Adipocyte (in vitro differentiated cells): ENCODE measurements around the gene CUL2.
A peak's percentile ranks its signal among the peaks of the same experiment; 100 is the strongest.

Source experiments
- DNase-seq: peaks from one replicate; pipeline ENCODE4 v3.0.0-alpha.2; 2015; ENCODE audit warnings: low read depth
- H3K27me3 ChIP-seq: replicated peaks from 2 replicates; pipeline ENCODE4 v1.7.0; 2013; ENCODE audit warnings: mild to moderate bottlenecking, low read length, moderate library complexity; ENCODE audit not compliant: control insufficient read depth, insufficient read depth
- H3K36me3 ChIP-seq: 2 replicates; pipeline ENCODE4 v1.7.0; 2013; ENCODE audit warnings: low read length, mild to moderate bottlenecking, moderate library complexity; ENCODE audit not compliant: control insufficient read depth, insufficient read depth, severe bottlenecking
- H3K4me1 ChIP-seq: 2 replicates; pipeline ENCODE4 v1.7.0; 2013; ENCODE audit warnings: mild to moderate bottlenecking, low read length, moderate library complexity; ENCODE audit not compliant: control insufficient read depth, insufficient read depth
- H3K4me3 ChIP-seq: 2 replicates; pipeline ENCODE4 v1.7.0; 2013; ENCODE audit warnings: mild to moderate bottlenecking, low read length, moderate library complexity
- H3K9ac ChIP-seq: 2 replicates; pipeline ENCODE4 v1.7.0; 2013; ENCODE audit warnings: mild to moderate bottlenecking, low read length, moderate library complexity
- H3K9me3 ChIP-seq: 2 replicates; pipeline ENCODE4 v1.7.0; 2013; ENCODE audit warnings: mild to moderate bottlenecking, low read length, moderate library complexity; ENCODE audit not compliant: control insufficient read depth

CUL2 gene

DNA sequence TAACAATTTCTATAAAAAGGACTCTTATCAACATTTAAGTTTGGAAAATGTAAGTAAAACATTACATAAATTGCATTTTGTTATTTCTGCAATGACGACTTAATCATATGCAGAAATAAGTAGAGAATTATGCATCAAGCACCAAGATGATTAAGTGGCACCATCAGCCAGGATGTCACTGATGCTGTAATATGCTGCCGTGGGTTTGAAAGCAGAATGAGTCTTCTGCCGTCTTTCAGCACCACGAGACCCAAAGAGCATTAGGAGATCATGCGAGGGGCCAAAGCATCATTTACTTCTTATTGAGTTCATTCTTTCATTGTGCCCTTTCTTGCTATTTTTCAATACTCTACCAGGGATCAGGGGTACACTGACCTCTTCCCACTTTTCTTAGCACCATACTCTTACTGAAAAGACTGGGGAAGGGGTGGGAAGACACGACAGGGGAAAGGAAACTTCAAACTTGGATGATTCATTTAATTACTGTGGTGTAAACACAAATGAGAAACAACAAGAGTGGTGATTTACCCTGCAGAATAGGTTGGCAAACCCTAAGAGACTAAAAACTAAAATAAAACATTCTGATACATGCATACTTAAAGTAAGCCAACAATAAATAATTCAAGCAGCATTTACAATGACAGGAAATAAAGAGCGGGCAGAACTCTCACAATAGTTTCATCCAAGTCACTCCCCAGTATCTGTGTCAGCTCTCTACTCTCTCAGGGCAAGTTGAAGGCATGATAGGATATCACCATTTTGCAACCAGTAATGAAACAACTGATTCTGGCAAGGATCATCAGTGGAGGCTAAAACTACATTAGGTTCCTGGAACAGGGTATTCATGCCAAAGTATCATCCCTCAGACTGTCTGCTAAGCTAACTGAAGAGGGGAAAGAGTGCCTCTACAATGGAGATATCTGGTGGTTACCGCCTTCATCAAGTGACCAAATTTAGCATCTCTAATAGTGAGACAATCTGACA, 70.8 kb downstream of the CUL2 start:
- H3K4me1 ChIP-seq: peaks cover 8% of the 10 kb centered on the region
- H3K4me3 ChIP-seq: no peak overlapping the region
- no peak overlapping the region for H3K9ac ChIP-seq
- H3K27me3 ChIP-seq: no peaks in the 10 kb centered on the region
- no peak for DNase-seq
- no peaks in the 10 kb centered on the region for H3K9me3 ChIP-seq
- peaks cover 44% of the 10 kb centered on the region for H3K36me3 ChIP-seq

DNA sequence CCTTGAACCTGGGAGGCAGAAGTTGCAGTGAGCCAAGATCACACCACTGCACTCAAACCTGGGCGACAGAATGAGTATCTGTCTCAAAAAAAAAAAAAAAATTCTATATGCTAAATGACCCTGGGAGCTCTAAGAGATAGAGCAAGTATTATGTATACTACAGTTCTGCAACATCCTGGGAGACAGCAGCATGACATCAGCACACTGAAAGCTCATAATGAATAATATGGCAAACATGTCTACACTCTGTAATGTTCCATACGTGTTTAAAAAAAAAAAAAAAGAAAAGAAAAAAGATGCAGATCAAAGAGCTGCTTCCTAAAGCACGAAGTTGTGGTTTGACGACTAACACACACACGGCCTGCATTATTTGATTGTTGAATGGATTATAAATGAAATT, 72.5 kb downstream of the CUL2 start:
- H3K9me3 ChIP-seq: no peaks in the 10 kb centered on the region
- peaks cover 38% of the 10 kb centered on the region for H3K36me3 ChIP-seq
- DNase-seq: no peak
- H3K4me3 ChIP-seq: no peak overlapping the region
- peaks cover 8% of the 10 kb centered on the region for H3K4me1 ChIP-seq
- no peak overlapping the region for H3K9ac ChIP-seq
- H3K27me3 ChIP-seq: no peaks in the 10 kb centered on the region

DNA sequence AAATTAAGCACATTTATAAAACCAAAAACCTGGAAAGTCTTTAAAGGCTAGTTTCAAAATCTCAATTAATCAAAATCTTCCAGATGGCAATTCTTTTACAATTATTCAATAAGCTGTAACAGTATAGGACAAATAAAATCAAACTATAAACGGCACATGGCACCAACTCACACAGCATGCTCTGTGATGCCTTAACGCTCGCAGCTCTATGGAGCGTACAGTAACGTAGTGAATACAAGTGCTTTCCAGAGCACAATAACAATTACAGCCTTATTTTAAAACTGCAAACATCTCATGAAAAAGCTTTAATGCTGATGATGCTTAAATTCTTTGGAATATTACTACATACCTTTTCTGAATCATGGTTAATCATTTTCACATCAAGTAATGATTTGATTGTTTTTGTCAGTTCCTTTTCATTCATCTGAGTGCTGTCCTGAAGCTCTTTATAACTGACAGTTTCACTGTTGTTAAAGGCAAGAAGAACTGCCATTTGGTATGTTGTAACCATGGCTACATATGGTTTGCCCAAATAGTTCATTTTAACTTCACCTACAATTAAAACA, 74.2 kb downstream of the CUL2 start:
- Histone ChIP-seq H3K9me3 (no peaks in the 10 kb centered on the region), H3K4me1 (peaks cover 8% of the 10 kb centered on the region), H3K27me3 (no peaks in the 10 kb centered on the region), H3K36me3 (peaks cover 44% of the 10 kb centered on the region), H3K9ac (no peak overlapping the region), H3K4me3 (no peak overlapping the region)
- DNase-seq: no peak

DNA sequence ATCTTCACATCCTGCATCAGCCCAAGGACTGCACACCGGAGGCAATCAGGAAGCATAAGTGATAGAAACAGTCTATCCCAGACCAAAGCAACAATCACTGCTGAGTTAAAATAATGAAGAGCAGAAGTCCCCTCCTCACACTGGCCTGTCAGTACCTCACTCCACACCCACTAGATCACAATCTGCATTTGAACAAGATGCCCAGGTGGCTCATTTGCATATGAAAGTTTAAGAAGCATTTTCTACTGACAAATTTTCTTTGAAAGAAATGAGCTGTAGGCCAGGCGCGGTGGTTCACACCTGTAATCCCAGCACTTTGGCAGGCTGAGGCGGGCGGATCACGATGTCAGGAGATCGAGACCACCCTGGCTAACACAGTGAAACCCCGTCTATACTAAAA, 77.4 kb downstream of the CUL2 start:
- no peaks in the 10 kb centered on the region for H3K27me3 ChIP-seq
- no peak overlapping the region for H3K4me3 ChIP-seq
- peaks cover 63% of the 10 kb centered on the region for H3K36me3 ChIP-seq
- H3K9me3 ChIP-seq: no peaks in the 10 kb centered on the region
- H3K4me1 ChIP-seq: no peaks in the 10 kb centered on the region
- DNase-seq: no peak
- H3K9ac ChIP-seq: no peak overlapping the region

DNA sequence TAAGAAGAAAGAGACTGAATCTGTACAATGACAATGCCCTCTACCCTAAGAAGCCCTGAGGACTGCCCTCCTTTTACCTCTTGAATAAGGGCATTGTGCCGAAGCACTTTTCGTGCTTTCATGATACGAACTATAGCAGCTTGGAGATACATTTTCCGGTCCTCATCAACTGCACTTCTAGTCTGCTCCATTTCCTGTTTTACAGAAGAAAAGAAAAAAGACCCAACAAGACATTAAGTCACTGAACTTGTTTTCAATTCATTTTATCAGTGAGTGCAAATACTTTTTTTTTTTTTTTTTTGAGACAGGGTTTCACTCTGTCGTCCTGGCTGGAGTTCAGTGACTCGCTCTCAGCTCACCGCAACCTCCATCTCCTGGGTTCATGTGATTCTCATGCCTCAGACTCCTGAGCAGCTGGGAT, 78.4 kb downstream of the CUL2 start:
- no peak for DNase-seq

DNA sequence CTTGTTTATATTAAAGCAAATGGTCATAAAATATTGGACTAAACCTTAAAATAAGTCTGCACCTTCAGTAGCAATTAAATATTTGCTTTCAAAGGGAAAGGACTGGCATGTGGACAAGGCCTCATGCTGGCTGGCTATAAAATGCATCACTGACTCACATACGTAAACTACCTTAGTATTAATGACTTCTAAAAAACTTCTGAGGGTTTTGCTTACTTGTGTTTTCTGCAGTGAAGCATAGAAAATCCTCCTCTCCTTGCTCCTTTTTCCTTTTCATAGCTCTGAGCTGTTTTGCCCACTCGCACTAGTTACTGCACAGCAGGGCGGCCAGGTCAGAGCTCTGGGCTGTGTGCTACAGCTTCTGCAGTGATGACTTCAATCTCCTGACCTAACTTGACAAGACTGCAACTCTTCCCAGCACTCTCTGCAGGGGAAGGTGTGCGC, 82.3 kb downstream of the CUL2 start:
- peaks cover 39% of the 10 kb centered on the region for H3K36me3 ChIP-seq
- no peak for DNase-seq
- H3K4me3 ChIP-seq: no peak overlapping the region
- H3K9me3 ChIP-seq: no peaks in the 10 kb centered on the region
- no peaks in the 10 kb centered on the region for H3K27me3 ChIP-seq
- H3K9ac ChIP-seq: no peak overlapping the region
- H3K4me1 ChIP-seq: peaks cover 4% of the 10 kb centered on the region

More for the DNA sequence above, 78.4 kb downstream of the CUL2 start:
- no peak overlapping the region for H3K4me3 ChIP-seq
- H3K9me3 ChIP-seq: no peaks in the 10 kb centered on the region
- H3K4me1 ChIP-seq: no peaks in the 10 kb centered on the region
- no peak overlapping the region for H3K9ac ChIP-seq
- no peaks in the 10 kb centered on the region for H3K27me3 ChIP-seq
- H3K36me3 ChIP-seq: peaks cover 57% of the 10 kb centered on the region

DNA sequence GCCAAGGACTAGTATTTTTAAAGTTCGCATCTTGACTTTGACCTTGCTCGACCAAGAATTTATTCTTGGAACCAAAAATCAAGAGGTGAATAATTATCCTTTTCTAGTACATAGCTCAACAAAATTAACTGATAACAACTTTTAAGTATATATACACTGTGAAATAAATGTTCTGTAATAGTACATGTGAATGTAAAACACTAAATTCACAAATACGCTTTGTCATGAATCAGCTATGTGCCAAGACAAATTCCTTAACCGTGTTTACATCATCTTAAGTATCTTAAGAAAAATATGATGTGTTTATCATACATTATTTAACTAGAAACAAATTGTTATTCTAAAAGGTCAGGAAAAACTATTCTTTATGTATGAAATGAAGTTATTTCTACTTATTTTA, 83.3 kb downstream of the CUL2 start:
- H3K9ac ChIP-seq: no peak overlapping the region
- H3K36me3 ChIP-seq: peaks cover 29% of the 10 kb centered on the region
- peak; percentile 56 for DNase-seq
- H3K4me3 ChIP-seq: no peak overlapping the region
- H3K27me3 ChIP-seq: no peaks in the 10 kb centered on the region
- no peaks in the 10 kb centered on the region for H3K9me3 ChIP-seq
- peaks cover 4% of the 10 kb centered on the region for H3K4me1 ChIP-seq

DNA sequence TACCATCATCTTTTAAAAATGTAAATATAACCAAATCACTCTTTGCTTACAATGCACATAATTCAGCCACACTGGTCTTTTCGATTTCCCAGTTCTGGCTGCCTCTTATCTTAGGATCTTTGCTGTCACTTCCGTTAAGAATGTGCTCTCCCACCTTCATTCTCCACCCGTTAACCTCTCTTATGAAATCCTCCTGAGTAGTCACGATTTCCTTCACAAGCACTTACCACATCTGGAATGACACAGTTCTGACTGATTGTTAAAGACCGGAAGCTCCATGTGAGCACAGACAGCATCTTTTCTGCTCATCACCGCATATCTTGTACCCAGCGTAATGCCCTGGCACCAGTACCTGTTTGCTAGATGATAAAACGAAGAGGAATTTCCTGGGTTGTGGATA, 84.3 kb downstream of the CUL2 start:
- peaks cover 4% of the 10 kb centered on the region for H3K4me1 ChIP-seq
- H3K9me3 ChIP-seq: no peaks in the 10 kb centered on the region
- no peak overlapping the region for H3K9ac ChIP-seq
- peaks cover 23% of the 10 kb centered on the region for H3K36me3 ChIP-seq
- no peak overlapping the region for H3K4me3 ChIP-seq
- no peak for DNase-seq
- H3K27me3 ChIP-seq: no peaks in the 10 kb centered on the region

DNA sequence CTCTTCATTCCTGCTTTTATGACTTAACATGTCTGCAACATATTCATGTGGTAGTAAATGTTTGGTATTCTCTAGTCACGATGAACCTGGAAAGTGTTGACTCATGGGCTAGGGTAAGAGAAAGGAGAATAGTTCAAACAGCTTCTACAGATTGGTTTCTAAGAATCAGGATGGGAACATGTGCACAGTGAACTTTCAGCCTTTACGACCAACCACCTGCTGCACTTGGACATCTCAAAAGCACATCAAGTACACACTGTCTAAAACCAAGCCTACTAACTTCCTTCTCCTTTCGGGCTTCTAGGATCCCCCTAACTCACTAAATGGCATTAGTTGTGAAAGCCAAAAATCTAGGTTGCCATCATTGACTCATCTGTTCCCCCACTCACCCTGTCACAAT, 85.5 kb downstream of the CUL2 start:
- H3K9me3 ChIP-seq: no peaks in the 10 kb centered on the region
- H3K27me3 ChIP-seq: no peaks in the 10 kb centered on the region
- H3K4me1 ChIP-seq: peaks cover 4% of the 10 kb centered on the region
- H3K4me3 ChIP-seq: no peak overlapping the region
- no peak overlapping the region for H3K9ac ChIP-seq
- no peak for DNase-seq
- H3K36me3 ChIP-seq: peaks cover 12% of the 10 kb centered on the region

DNA sequence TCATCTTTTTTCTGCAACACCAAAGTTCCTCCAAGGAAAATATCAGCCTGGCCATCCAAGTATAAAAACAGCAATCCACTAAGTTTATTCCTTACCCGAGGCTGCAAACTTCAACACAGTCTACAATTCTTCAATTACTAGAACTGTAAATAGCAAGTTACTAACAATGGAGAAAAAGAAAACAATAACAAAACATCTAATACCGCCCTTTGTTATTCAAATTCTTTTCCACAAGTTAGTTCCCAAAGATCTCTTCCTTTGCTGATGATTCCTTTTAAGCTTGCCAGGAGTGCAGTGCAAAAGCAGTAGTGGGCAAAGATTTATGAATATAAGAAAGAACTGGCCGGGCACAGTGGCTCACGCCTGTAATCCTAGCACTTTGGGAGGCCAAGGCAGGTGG, 86.2 kb downstream of the CUL2 start:
- Histone ChIP-seq H3K4me1 (peaks cover 4% of the 10 kb centered on the region), H3K9ac (no peak overlapping the region), H3K36me3 (peaks cover 8% of the 10 kb centered on the region), H3K27me3 (no peaks in the 10 kb centered on the region), H3K4me3 (no peak overlapping the region), H3K9me3 (no peaks in the 10 kb centered on the region)
- no peak for DNase-seq

DNA sequence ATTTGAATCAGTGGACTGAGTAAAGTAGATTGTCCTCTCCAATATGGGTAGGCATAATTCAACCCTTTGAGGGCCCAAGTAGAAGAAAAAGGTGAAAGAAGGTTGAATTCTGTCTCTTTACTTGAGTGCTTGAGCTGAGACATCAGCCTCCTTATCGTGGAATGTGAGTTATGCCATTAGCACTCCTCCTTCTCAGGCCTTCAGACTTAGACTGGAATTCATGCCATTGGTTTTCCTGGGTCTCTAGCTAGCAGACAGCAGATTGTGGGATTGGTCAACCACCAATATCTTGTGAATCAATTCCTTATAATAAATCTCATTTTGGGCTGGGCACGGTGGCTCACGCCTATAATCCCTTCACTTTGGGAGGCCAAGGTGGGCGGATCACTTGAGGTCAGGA, 89.2 kb downstream of the CUL2 start:
- no peak for DNase-seq
- no peaks in the 10 kb centered on the region for H3K36me3 ChIP-seq
- peaks cover 3% of the 10 kb centered on the region for H3K4me1 ChIP-seq
- no peak overlapping the region for H3K9ac ChIP-seq
- no peaks in the 10 kb centered on the region for H3K27me3 ChIP-seq
- no peak overlapping the region for H3K4me3 ChIP-seq
- H3K9me3 ChIP-seq: no peaks in the 10 kb centered on the region
